HepG2 (cell line): ENCODE results near the gene SPRED2. TPM values are rescaled to one million over a fixed set of nuclear protein-coding genes. Genes with fewer than 3 reads are reported as not detected.

Experiments
- CBX1 ChIP-seq: IDR thresholded peaks from one replicate; pipeline ENCODE4 v1.6.1; 2016; ENCODE audit warnings: antibody characterized with exemption, low read depth
- DMAP1 ChIP-seq: IDR thresholded peaks from 2 replicates; pipeline ENCODE4 v1.6.1; 2016
- FIP1L1 ChIP-seq: fragments of 200-400 bp; formaldehyde crosslinking; IDR thresholded peaks from 2 replicates; pipeline ENCODE4 v1.6.1; 2018; ENCODE audit warnings: low read depth, mild to moderate bottlenecking, low read length, moderate library complexity, borderline replicate concordance; ENCODE audit not compliant: insufficient read depth
- GZF1 ChIP-seq: sonication (generic); formaldehyde crosslinking; IDR thresholded peaks from 2 replicates; pipeline ENCODE4 v1.5.1; 2020; ENCODE audit warnings: mild to moderate bottlenecking, missing genetic modification reagents
- MAFG ChIP-seq: sonication (generic); formaldehyde crosslinking; IDR thresholded peaks from 2 replicates; pipeline ENCODE4 v1.5.1; 2020; ENCODE audit warnings: mild to moderate bottlenecking, missing genetic modification reagents
- MIER2 ChIP-seq: IDR thresholded peaks from 2 replicates; pipeline ENCODE4 v1.6.1; 2016; ENCODE audit warnings: missing biosample characterization, missing genetic modification reagents
- PHB2 ChIP-seq: fragments of 450-650 bp; IDR thresholded peaks from 2 replicates; pipeline ENCODE4 v1.6.1; 2018; ENCODE audit not compliant: partially characterized antibody
- PRDM15 ChIP-seq: sonication (generic); formaldehyde crosslinking; IDR thresholded peaks from 2 replicates; pipeline ENCODE4 v1.4.0; 2020; ENCODE audit warnings: missing genetic modification reagents
- SATB2 ChIP-seq: sonication (generic); formaldehyde crosslinking; IDR thresholded peaks from 2 replicates; pipeline ENCODE4 v1.5.0; 2020; ENCODE audit warnings: missing genetic modification reagents
- SMYD3 ChIP-seq: sonication (generic); formaldehyde crosslinking; IDR thresholded peaks from 2 replicates; pipeline ENCODE4 v1.8.1; 2023; ENCODE audit warnings: mild to moderate bottlenecking, missing genetic modification reagents
- THYN1 ChIP-seq: sonication (generic); formaldehyde crosslinking; IDR thresholded peaks from 2 replicates; pipeline ENCODE4 v1.8.1; 2023; ENCODE audit warnings: low read depth, mild to moderate bottlenecking, moderate library complexity, missing genetic modification reagents, borderline replicate concordance
- YEATS4 ChIP-seq: sonication (generic); formaldehyde crosslinking; IDR thresholded peaks from 2 replicates; pipeline ENCODE4 v1.4.0; 2020; ENCODE audit warnings: missing genetic modification reagents, borderline replicate concordance
- ZBTB49 ChIP-seq: sonication (generic); formaldehyde crosslinking; IDR thresholded peaks from 2 replicates; pipeline ENCODE4 v1.4.0; 2020; ENCODE audit warnings: missing genetic modification reagents, borderline replicate concordance
- ZNF180 ChIP-seq: sonication (generic); formaldehyde crosslinking; IDR thresholded peaks from 2 replicates; pipeline ENCODE4 v1.4.0; 2020; ENCODE audit warnings: low read depth, missing genetic modification reagents, borderline replicate concordance
- ZNF256 ChIP-seq: sonication (generic); formaldehyde crosslinking; conservative IDR thresholded peaks from 2 replicates; pipeline ENCODE4 v1.4.0; 2020; ENCODE audit warnings: missing genetic modification reagents
- ZNF317 ChIP-seq: sonication (generic); formaldehyde crosslinking; IDR thresholded peaks from 2 replicates; pipeline ENCODE4 v1.5.0; 2020; ENCODE audit warnings: mild to moderate bottlenecking, missing genetic modification reagents
- ZNF468 ChIP-seq: sonication (generic); formaldehyde crosslinking; IDR thresholded peaks from 2 replicates; pipeline ENCODE4 v1.8.0; 2022; ENCODE audit warnings: mild to moderate bottlenecking, moderate library complexity, missing genetic modification reagents
- ZNF547 ChIP-seq: sonication (generic); formaldehyde crosslinking; IDR thresholded peaks from 2 replicates; pipeline ENCODE4 v1.5.1; 2020; ENCODE audit warnings: mild to moderate bottlenecking, missing genetic modification reagents
- ZNF574 ChIP-seq: sonication (generic); formaldehyde crosslinking; IDR thresholded peaks from 2 replicates; pipeline ENCODE4 v1.4.0; 2020; ENCODE audit warnings: missing genetic modification reagents
- ZNF780A ChIP-seq: sonication (generic); formaldehyde crosslinking; IDR thresholded peaks from 2 replicates; pipeline ENCODE4 v1.8.0; 2022; ENCODE audit warnings: mild to moderate bottlenecking, missing genetic modification reagents, moderate library complexity
- ZNF790 ChIP-seq: sonication (generic); formaldehyde crosslinking; IDR thresholded peaks from 2 replicates; pipeline ENCODE4 v1.8.0; 2022; ENCODE audit warnings: missing genetic modification reagents, mild to moderate bottlenecking, borderline replicate concordance
- polyA plus RNA-seq, 8 experiments: library from polyadenylated mRNA; depleted of rRNA in 3 of 8; stranded (reverse) in 7 of 8; unstranded in 1 of 8; fragments of >200 nt; fragmentation: Illumina TruSeq in 4 of 8; extraction: Trizol in 4 of 8; gene quantifications; 2 replicates each; pipeline versions ENCODE4 v1.2.1 to v1.2.3, GENCODE V29; 2011 to 2016; ENCODE audit warnings: low read depth in 4 of 8, missing spikeins in 1 of 8, mixed read lengths in 1 of 8; ENCODE audit not compliant: insufficient read depth in 1 of 8
- total RNA-seq, 5 experiments: library from RNA; depleted of rRNA; stranded (reverse); fragments of >200 nt; fragmentation: Illumina TruSeq; extraction: Trizol; gene quantifications; 2 replicates each; pipeline ENCODE4 v1.2.3, GENCODE V29; 2016; ENCODE audit warnings: low read depth in 1 of 5

SPRED2 gene
- total and polyA plus RNA-seq, 2 of the 13 experiments (the other 11 are each of a cell fraction or from before 2014, with no cell fraction given), result 13.0 to 37.0 TPM

- no peak for TF ChIP-seq PRDM15 (CRISPR knock-in tag)
- no peak for TF ChIP-seq DMAP1
- TF ChIP-seq YEATS4 (CRISPR knock-in tag), result no peak; the same call in 1 of the 2 replicates
- no peak for TF ChIP-seq CBX1
- TF ChIP-seq ZNF256, result no peak
- TF ChIP-seq PHB2, result no peak
- no peak for TF ChIP-seq MIER2 (CRISPR knock-in tag)
- no peak for TF ChIP-seq SMYD3
- TF ChIP-seq THYN1, result no peak
- no peak for TF ChIP-seq MAFG (CRISPR knock-in tag)
- TF ChIP-seq ZBTB49 (CRISPR knock-in tag), result no peak
- no peak for TF ChIP-seq ZNF780A (CRISPR knock-in tag)
- no peak for TF ChIP-seq ZNF468 (CRISPR knock-in tag)
- 0 out of 2 replicates have a peak, but pooled peaks have one; percentile 10 for TF ChIP-seq ZNF574
- TF ChIP-seq ZNF317 (CRISPR knock-in tag), result no peak
- no peak; the same call in 1 of the 2 replicates for TF ChIP-seq SATB2 (CRISPR knock-in tag)
- no peak for TF ChIP-seq ZNF547 (CRISPR knock-in tag)
- no peak for TF ChIP-seq GZF1 (CRISPR knock-in tag)
- no peak for TF ChIP-seq FIP1L1
- TF ChIP-seq ZNF790 (CRISPR knock-in tag), result 0 out of 2 replicates have a peak, but pooled peaks have one; percentile 37
- no peak for TF ChIP-seq ZNF180 (CRISPR knock-in tag)
Observed at GRCh38 chr2:65437392-65438135, 5.2 kb upstream of the SPRED2 start (continued).
